Kidney (tissue), 14 donors: ENCODE results near the gene XDH. TPM values are rescaled to one million over a fixed set of nuclear protein-coding genes. Genes with fewer than 3 reads are reported as not detected.

Experiments
- DNase-seq, 5 donors: peaks; one replicate each; pipeline ENCODE4 v3.0.0-alpha.2; 2013 to 2020
- FAIRE-seq: peaks from 2 replicates; lab custom pipeline; 2012; peaks lifted over from hg19 to GRCh38; lab: Jason Lieb, UNC
- H3K27ac ChIP-seq, 2 donors: one replicate each; pipeline ENCODE4 v1.7.0; 2013; ENCODE audit warnings: low read depth in 2 of 2, low read length in 2 of 2, inconsistent platforms in 1 of 2
- H3K27me3 ChIP-seq: one replicate; pipeline ENCODE4 v1.7.1; 2013; ENCODE audit warnings: low read length, inconsistent platforms; ENCODE audit not compliant: control insufficient read depth, insufficient read depth
- H3K36me3 ChIP-seq, 3 donors: one replicate each; pipeline versions ENCODE4 v1.7.0 to v1.7.1; 2013; ENCODE audit warnings: low read length in 3 of 3, control low read depth in 1 of 3, inconsistent platforms in 1 of 3; ENCODE audit not compliant: insufficient read depth in 3 of 3, control insufficient read depth in 2 of 3
- H3K4me1 ChIP-seq, 3 donors: one replicate each; pipeline versions ENCODE4 v1.7.0 to v1.7.1; 2013; ENCODE audit warnings: low read length in 3 of 3, inconsistent platforms in 1 of 3, low read depth in 1 of 3; ENCODE audit not compliant: control insufficient read depth in 2 of 3, insufficient read depth in 2 of 3
- H3K4me3 ChIP-seq, 3 donors: one replicate each; pipeline versions ENCODE4 v1.7.0 to v1.8.1; 2013; ENCODE audit warnings: low read length in 3 of 3, control low read depth in 1 of 3, inconsistent platforms in 1 of 3
- H3K9ac ChIP-seq, 3 donors: one replicate each; pipeline versions ENCODE4 v1.7.0 to v1.7.1; 2013; ENCODE audit warnings: low read length in 3 of 3, control low read depth in 1 of 3, inconsistent platforms in 1 of 3
- H3K9me3 ChIP-seq, 3 donors: one replicate each; pipeline versions ENCODE4 v1.7.0 to v1.7.1; 2013; ENCODE audit warnings: low read length in 3 of 3, control low read depth in 1 of 3, inconsistent platforms in 1 of 3; ENCODE audit not compliant: control insufficient read depth in 2 of 3, insufficient read depth in 1 of 3
- intact Hi-C: fragments of 100-400 bp; cut with DNase I; formaldehyde crosslinking; loops from one replicate; pipeline ENCODE4 v1.11.1; 2022
- polyA plus RNA-seq: library from polyadenylated mRNA; stranded (reverse); fragments of 350-450 nt; fragmentation: Illumina TruSeq; extraction: RNeasy Lipid Tissue Mini Kit (QIAGEN cat#74804); gene quantifications from one replicate; pipeline ENCODE4 v1.2.3, GENCODE V29; 2014; ENCODE audit warnings: low read depth, low replicate concordance; ENCODE audit not compliant: insufficient read depth
- total RNA-seq: library from RNA; stranded (reverse); fragmentation: NEBNext Ultra II Directional; extraction: Animal tissue kit (Norgen Biotek cat#: 25700); gene quantifications from one replicate; pipeline ENCODE4 v1.2.1, GENCODE V29; 2021
- TF ChIP-seq, protein P1 (sequence below): IDR thresholded peaks from 3 replicates; pipeline ENCODE4 v1.5.1; 2012; ENCODE audit warnings: mild to moderate bottlenecking, moderate library complexity, borderline replicate concordance; ENCODE audit not compliant: insufficient read depth; ENCODE audit errors: extremely low read depth
- donor health status: control.
- donor health status: control.
- donor health status: control.
- donor health status: control.
- donor health status: control.
- donor health status: DM: yes; HTN: yes; CAD: no.
- donor health status: Normal renal cell carcinoma (clear cell type).

The XDH gene
- total and polyA plus RNA-seq, 2 donors from 2014 or later: 3.1 TPM; not detected in 1

DNA sequence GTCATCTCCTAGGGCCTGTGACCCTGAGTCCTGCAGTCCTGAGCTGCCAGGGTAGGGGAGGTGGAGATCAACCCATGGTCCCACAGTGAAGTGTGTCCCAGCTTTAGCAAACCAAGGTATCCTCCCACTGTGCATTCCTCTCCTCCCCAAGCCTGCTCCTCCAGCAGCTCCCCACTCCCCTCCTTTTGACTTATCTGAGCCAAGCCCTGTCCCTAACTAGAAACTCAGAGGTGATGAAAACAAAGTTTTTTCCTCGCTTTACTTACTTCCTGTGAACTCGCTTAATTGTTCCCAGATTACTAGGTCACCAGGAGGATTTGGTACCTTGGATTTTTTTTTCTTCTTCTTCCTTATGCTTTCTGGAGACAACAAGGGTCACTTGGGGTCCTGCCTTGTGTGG is 99.8 kb downstream of the XDH start:
- Histone ChIP-seq H3K27me3 (no peaks in the 10 kb centered on the region), H3K9me3 (no peaks in the 10 kb centered on the region), H3K4me3 (no peak overlapping the region), H3K27ac (no peak overlapping the region), H3K36me3 (no peaks in the 10 kb centered on the region), H3K9ac (no peak overlapping the region), H3K4me1 (peaks cover 0 to 4% (median 0%) of the 10 kb centered on the region in 3 donors)
- intact Hi-C loops: no loop called here
- TF ChIP-seq, protein P1, sequence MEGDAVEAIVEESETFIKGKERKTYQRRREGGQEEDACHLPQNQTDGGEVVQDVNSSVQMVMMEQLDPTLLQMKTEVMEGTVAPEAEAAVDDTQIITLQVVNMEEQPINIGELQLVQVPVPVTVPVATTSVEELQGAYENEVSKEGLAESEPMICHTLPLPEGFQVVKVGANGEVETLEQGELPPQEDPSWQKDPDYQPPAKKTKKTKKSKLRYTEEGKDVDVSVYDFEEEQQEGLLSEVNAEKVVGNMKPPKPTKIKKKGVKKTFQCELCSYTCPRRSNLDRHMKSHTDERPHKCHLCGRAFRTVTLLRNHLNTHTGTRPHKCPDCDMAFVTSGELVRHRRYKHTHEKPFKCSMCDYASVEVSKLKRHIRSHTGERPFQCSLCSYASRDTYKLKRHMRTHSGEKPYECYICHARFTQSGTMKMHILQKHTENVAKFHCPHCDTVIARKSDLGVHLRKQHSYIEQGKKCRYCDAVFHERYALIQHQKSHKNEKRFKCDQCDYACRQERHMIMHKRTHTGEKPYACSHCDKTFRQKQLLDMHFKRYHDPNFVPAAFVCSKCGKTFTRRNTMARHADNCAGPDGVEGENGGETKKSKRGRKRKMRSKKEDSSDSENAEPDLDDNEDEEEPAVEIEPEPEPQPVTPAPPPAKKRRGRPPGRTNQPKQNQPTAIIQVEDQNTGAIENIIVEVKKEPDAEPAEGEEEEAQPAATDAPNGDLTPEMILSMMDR: no peak
- FAIRE-seq (no peak), DNase-seq (no peak)

DNA sequence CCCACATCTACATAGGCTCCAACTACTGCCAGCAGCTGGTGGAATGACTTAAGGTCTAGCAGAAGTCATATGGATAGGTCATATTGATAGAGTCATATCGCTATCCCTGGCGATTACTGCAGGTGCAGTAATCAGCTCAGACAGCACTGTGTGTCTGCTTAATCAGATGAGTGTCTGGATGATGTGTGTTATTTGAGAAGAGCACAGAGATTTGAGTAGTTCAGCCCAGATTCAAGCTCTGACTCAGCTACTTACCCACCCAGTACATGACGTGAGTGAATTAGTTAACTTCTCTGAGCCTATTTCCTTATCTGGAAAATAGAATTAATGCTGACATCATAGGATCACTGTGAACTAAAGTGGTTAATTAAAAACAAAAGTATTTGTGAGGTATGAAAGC is 101.6 kb downstream of the XDH start:
- Histone ChIP-seq H3K36me3 (no peaks in the 10 kb centered on the region), H3K4me1 (no peaks in the 10 kb centered on the region), H3K27me3 (no peaks in the 10 kb centered on the region), H3K9me3 (no peaks in the 10 kb centered on the region), H3K9ac (no peak overlapping the region), H3K27ac (no peak overlapping the region), H3K4me3 (no peak overlapping the region)
- DNase-seq (no peak), FAIRE-seq (no peak)
- intact Hi-C loops: no loop called here
- TF ChIP-seq, protein P1: no peak

DNA sequence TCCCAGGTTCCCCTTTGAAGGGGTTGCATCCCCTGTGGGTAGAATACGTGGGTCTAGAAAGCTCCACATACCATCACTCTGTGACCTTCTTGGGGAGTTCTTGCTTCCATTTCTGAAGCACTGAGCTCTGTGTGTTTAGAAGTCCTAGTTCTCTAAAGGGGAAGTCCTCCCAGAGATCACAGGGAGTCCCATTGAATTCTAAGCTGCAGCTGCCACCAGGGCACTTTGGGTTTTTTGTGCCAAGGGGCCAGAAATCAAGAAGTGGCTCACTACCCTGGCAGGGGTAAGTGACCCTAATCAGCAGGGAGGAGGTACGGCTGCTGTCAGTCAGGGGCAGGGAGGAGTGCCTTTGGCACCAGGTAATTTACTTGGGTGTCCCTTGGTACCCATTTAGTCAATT is 109.7 kb downstream of the XDH start:
- FAIRE-seq: no peak
- intact Hi-C loops: no loop called here
- TF ChIP-seq, protein P1: no peak

DNA sequence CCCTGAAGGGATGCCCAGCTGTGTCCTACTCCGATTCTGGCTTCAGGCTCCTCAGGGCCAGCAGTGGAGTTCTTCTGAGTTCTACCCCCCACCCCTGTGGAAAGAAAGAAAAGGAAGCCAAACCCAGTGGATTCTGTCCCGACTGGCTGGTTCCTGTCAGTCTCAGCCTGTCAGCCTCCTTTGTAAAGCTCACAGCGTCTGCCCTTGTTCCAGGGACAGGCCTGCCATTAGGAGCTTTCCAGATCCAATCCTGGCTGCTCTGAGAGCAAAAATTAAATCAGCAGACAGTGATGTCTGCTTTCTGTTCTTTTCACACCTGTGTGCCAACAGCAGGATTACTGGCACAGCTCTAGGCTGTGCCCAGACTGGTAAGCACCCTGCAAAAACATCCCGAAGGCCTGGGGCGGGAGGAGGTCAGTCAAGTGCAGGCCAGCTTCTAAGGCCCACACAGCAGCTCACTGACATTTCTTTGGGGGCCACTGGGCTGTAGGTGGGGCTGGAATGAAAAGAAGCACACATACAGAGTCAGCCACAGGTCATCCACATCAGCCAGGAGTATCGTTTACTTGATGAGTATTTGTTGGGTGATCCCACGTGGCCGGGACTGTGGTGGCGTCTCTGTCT is 111.5 kb downstream of the XDH start:
- Histone ChIP-seq H3K27ac (no peak overlapping the region), H3K9me3 (no peaks in the 10 kb centered on the region), H3K4me1 (peaks cover 0 to 3% (median 0%) of the 10 kb centered on the region in 3 donors), H3K27me3 (no peaks in the 10 kb centered on the region), H3K36me3 (no peaks in the 10 kb centered on the region), H3K4me3 (no peak overlapping the region), H3K9ac (no peak overlapping the region)
- intact Hi-C loops: no loop called here
- TF ChIP-seq, protein P1: no peak
- DNase-seq (no peak), FAIRE-seq (no peak)

More for the DNA sequence above, 109.7 kb downstream of the XDH start:
- H3K4me1 ChIP-seq: peaks cover 0 to 3% (median 0%) of the 10 kb centered on the region in 3 donors
- H3K9ac ChIP-seq: no peak overlapping the region
- no peaks in the 10 kb centered on the region for H3K9me3 ChIP-seq
- no peak overlapping the region for H3K4me3 ChIP-seq
- H3K27ac ChIP-seq: no peak overlapping the region
- no peaks in the 10 kb centered on the region for H3K36me3 ChIP-seq
- no peak for DNase-seq
- H3K27me3 ChIP-seq: no peaks in the 10 kb centered on the region
